K562 (cell line): Measurements from ENCODE around the gene RACK1. TPM values are rescaled to one million over a fixed set of nuclear protein-coding genes. Genes with fewer than 3 reads are reported as not detected.

Experiments
- CEBPZ ChIP-seq: fragments of 150-350 bp; IDR thresholded peaks from 2 replicates; pipeline ENCODE4 v1.6.1; 2014; ENCODE audit warnings: low read depth, mild to moderate bottlenecking, low read length, borderline replicate concordance
- CREB3L1 ChIP-seq: fragments of 450-650 bp; IDR thresholded peaks from 2 replicates; pipeline ENCODE4 v1.6.1; 2014; ENCODE audit warnings: low read depth, mild to moderate bottlenecking, moderate library complexity, borderline replicate concordance
- CUX1 ChIP-seq: fragments of 200-800 bp; sonication (Bioruptor generic); IDR thresholded peaks from 2 replicates; pipeline ENCODE4 v1.6.1; 2016; ENCODE audit warnings: missing genetic modification characterization, missing compliant biosample characterization
- ETV5 ChIP-seq: sonication (generic); formaldehyde crosslinking; IDR thresholded peaks from 2 replicates; pipeline ENCODE4 v1.4.0; 2020; ENCODE audit warnings: low read depth, mild to moderate bottlenecking, missing genetic modification reagents
- FOXJ3 ChIP-seq: sonication (generic); formaldehyde crosslinking; IDR thresholded peaks from 2 replicates; pipeline ENCODE4 v1.4.0; 2020; ENCODE audit warnings: mild to moderate bottlenecking, missing genetic modification reagents
- GATAD2B ChIP-seq: fragments of 450-650 bp; IDR thresholded peaks from 2 replicates; pipeline ENCODE4 v1.6.1; 2017; ENCODE audit warnings: mild to moderate bottlenecking, borderline replicate concordance
- JUN ChIP-seq, 2 experiments: sonication (generic) in 1 of 2; formaldehyde crosslinking in 1 of 2; IDR thresholded peaks; 2 replicates each; pipeline versions ENCODE4 v1.6.1 to v1.8.0; 2012 to 2022; ENCODE audit warnings: borderline replicate concordance in 2 of 2, mild to moderate bottlenecking in 2 of 2, improper control_type of control experiment in 1 of 2, low read depth in 1 of 2, low read length in 1 of 2, missing genetic modification reagents in 1 of 2
- KDM4B ChIP-seq, 2 experiments: fragments of 450-650 bp in 1 of 2; sonication (generic) in 1 of 2; IDR thresholded peaks; 2 replicates each; pipeline ENCODE4 v1.6.1; 2016 to 2017; ENCODE audit warnings: borderline replicate concordance in 2 of 2, antibody characterized with exemption in 1 of 2, low read depth in 1 of 2, mild to moderate bottlenecking in 1 of 2
- MAZ ChIP-seq, 2 experiments: fragments of 450-650 bp in 1 of 2; sonication (generic) in 1 of 2; formaldehyde crosslinking; IDR thresholded peaks in 1 of 2; conservative IDR thresholded peaks in 1 of 2; 2 replicates each; pipeline versions ENCODE4 v1.4.0 to v1.5.0; 2020; ENCODE audit warnings: mild to moderate bottlenecking in 1 of 2, missing genetic modification reagents in 1 of 2
- MXD1 ChIP-seq: fragments of 250-450 bp; sonication (Bioruptor Pico); IDR thresholded peaks from 2 replicates; pipeline ENCODE4 v1.8.0; 2021; ENCODE audit warnings: borderline replicate concordance, mild to moderate bottlenecking, moderate library complexity; ENCODE audit not compliant: poor library complexity, severe bottlenecking
- NR2F6 ChIP-seq: fragments of 450-650 bp; formaldehyde crosslinking; IDR thresholded peaks from 2 replicates; pipeline ENCODE4 v1.4.0; 2020; ENCODE audit warnings: mild to moderate bottlenecking
- PML ChIP-seq: IDR thresholded peaks from 2 replicates; pipeline ENCODE4 v1.6.1; 2012; ENCODE audit warnings: low read length, inconsistent platforms
- RBM22 ChIP-seq: fragments of 200-400 bp; formaldehyde crosslinking; IDR thresholded peaks from 2 replicates; pipeline ENCODE4 v1.6.1; 2018; ENCODE audit warnings: low read length, low read depth; ENCODE audit not compliant: poor library complexity, severe bottlenecking
- RHOXF2B ChIP-seq: fragments of 250-450 bp; sonication (Bioruptor Pico); conservative IDR thresholded peaks from 2 replicates; pipeline ENCODE4 v1.5.1; 2021
- SMARCA5 ChIP-seq: fragments of 450-650 bp; IDR thresholded peaks from 2 replicates; pipeline ENCODE4 v1.6.1; 2016
- ZC3H11A ChIP-seq: IDR thresholded peaks from 2 replicates; pipeline ENCODE4 v1.6.1; 2012; ENCODE audit warnings: low read depth, low read length, improper control_type of control experiment
- polyA plus RNA-seq, 8 experiments: library from polyadenylated mRNA; depleted of rRNA in 4 of 8; stranded (reverse) in 5 of 8; unstranded in 3 of 8; fragments of >200 nt; fragmentation: Nextera tagmentation in 2 of 8; fragmentation: Illumina TruSeq in 1 of 8; extraction: Ambion mirVana in 2 of 8; extraction: Trizol in 1 of 8; gene quantifications; 2 replicates each; pipeline versions ENCODE4 v1.2.1 to v1.2.3, GENCODE V29; 2011 to 2014; ENCODE audit warnings: inconsistent platforms in 1 of 8, missing spikeins in 1 of 8
- total RNA-seq, 7 experiments: library from RNA; depleted of rRNA in 6 of 7; stranded (reverse); fragments of >200 nt in 6 of 7; fragmentation: Illumina TruSeq in 2 of 7; extraction: Trizol in 2 of 7; gene quantifications; 2 replicates each; pipeline versions ENCODE4 v1.2.1 to v1.2.3, GENCODE V29; 2011 to 2021; ENCODE audit warnings: low replicate concordance in 1 of 7

Gene RACK1
- total and polyA plus RNA-seq, 9 of the 15 experiments (the other 6 are each of a cell fraction or from before 2014, with no cell fraction given) = 2,303 to 5,311 (median 3,833) TPM

- TF ChIP-seq JUN (IDR thresholded peaks at IDR 0.05; ENCODE audit: borderline replicate concordance, low read depth, low read length) (no peak), JUN (CRISPR knock-in tag; IDR thresholded peaks at IDR 0.05; ENCODE audit: borderline replicate concordance) (no peak), NR2F6 (no peak), CUX1 (CRISPR knock-in tag) (no peak), RBM22 (peak; percentile 33), PML (peak; percentile 59), MXD1 (no peak), CREB3L1 (no peak), ETV5 (CRISPR knock-in tag) (no peak), GATAD2B (no peak), FOXJ3 (no peak), SMARCA5 (no peak), CEBPZ (no peak), RHOXF2B (CRISPR knock-in tag) (no peak), ZC3H11A (no peak), KDM4B (IDR thresholded peaks at IDR 0.05; ENCODE audit: borderline replicate concordance in 2 of 2, low read depth in 1 of 2) (no peak), MAZ (CRISPR knock-in tag; conservative IDR thresholded peaks at IDR 0.05 in 1 of 2, IDR thresholded peaks at IDR 0.05 in 1 of 2) (no peak)
Observed at GRCh38 chr5:181235689-181236366, 7.9 kb downstream of the RACK1 start (continued).
